HCT116 (cell line): ENCODE measurements around the gene RNF145. TPM values are rescaled to one million over a fixed set of nuclear protein-coding genes. Genes with fewer than 3 reads are reported as not detected.

Experiments
- ATAC-seq: fragments of 200-7000 bp; cut with Tn5 transposase; 2 replicates; pipeline ENCODE4 v1.9.1; 2020; ENCODE audit warnings: mild to moderate bottlenecking, moderate library complexity
- BruUV-seq: library from RNA; stranded (reverse); fragments of 400-500 nt; replicated peaks from 2 replicates; lab custom pipeline; 2021; lab: Mats Ljungman, UMichigan
- CTCF ChIA-PET: fragments of 300-600 bp; sonication (Branson Sonifier 250); formaldehyde crosslinking; loops from one replicate; lab custom pipeline; 2021; ENCODE audit warnings: antibody characterized with exemption; lab: Charles Lee
- POLR2A ChIA-PET: fragments of 300-600, 350-600 bp; sonication (Branson Sonifier 250); formaldehyde crosslinking; loops from one replicate; lab custom pipeline; 2021; ENCODE audit warnings: antibody characterized with exemption; lab: Charles Lee
- RAD21 ChIA-PET, 2 experiments: fragments of 300-600 bp; sonication (Branson Sonifier 250); formaldehyde crosslinking; loops; one replicate each; lab custom pipeline; 2023; ENCODE audit warnings: low total read pairs in 2 of 2; ENCODE audit not compliant: uncharacterized antibody in 2 of 2, unreplicated experiment in 2 of 2, low non-redundant PET in 1 of 2; lab: Charles Lee
- DNase-seq: peaks from one replicate; pipeline ENCODE4 v3.0.0-alpha.2; 2010; ENCODE audit warnings: low read depth, low spot score
- H2AFZ ChIP-seq: fragments of 200-600 bp; shearing (Covaris generic), sonication (generic); 2 replicates; pipeline ENCODE4 v1.6.1; 2017; ENCODE audit warnings: low read depth, mixed run types, mixed read lengths, antibody characterized with exemption, low read length; ENCODE audit not compliant: poor library complexity, severe bottlenecking
- H3K27ac ChIP-seq: 2 replicates; pipeline ENCODE4 v1.5.1; 2012; ENCODE audit warnings: low read depth, low read length
- H3K27me3 ChIP-seq: fragments of 200-600 bp; sonication (generic); 2 replicates; pipeline ENCODE4 v1.6.1; 2016; ENCODE audit warnings: mixed run types, low read length, mixed read lengths; ENCODE audit not compliant: insufficient read depth
- H3K36me3 ChIP-seq, 2 experiments: fragments of 200-500 bp in 1 of 2; fragments of 200-600 bp in 1 of 2; sonication (Bioruptor generic) in 1 of 2; sonication (generic) in 1 of 2; 2 replicates each; pipeline versions ENCODE4 v1.5.1 to v1.6.1; 2014 to 2016; ENCODE audit warnings: low read length in 2 of 2, inconsistent platforms in 1 of 2, mixed read lengths in 1 of 2, mixed run types in 1 of 2; ENCODE audit not compliant: insufficient read depth in 2 of 2, control insufficient read depth in 1 of 2
- H3K4me1 ChIP-seq, 2 experiments: fragments of 200-600 bp in 1 of 2; sonication (generic) in 1 of 2; 2 replicates each; pipeline versions ENCODE4 v1.5.1 to v1.6.1; 2012 to 2017; ENCODE audit warnings: low read length in 2 of 2, inconsistent platforms in 1 of 2, mild to moderate bottlenecking in 1 of 2, mixed read lengths in 1 of 2, mixed run types in 1 of 2, moderate library complexity in 1 of 2; ENCODE audit not compliant: insufficient read depth in 2 of 2, control insufficient read depth in 1 of 2
- H3K4me2 ChIP-seq: fragments of 200-600 bp; sonication (generic); 2 replicates; pipeline ENCODE4 v1.6.1; 2017; ENCODE audit warnings: mixed run types, low read length, mixed read lengths
- H3K4me3 ChIP-seq, 2 experiments: fragments of 200-600 bp in 1 of 2; sonication (generic) in 1 of 2; replicated peaks in 1 of 2; 2 replicates each; pipeline ENCODE4 v1.5.1; 2011 to 2016; ENCODE audit warnings: low read length in 2 of 2, control low read depth in 1 of 2, low read depth in 1 of 2, mild to moderate bottlenecking in 1 of 2, mixed read lengths in 1 of 2, mixed run types in 1 of 2
- H3K79me2 ChIP-seq: fragments of 200-600 bp; sonication (generic); 2 replicates; pipeline ENCODE4 v1.6.1; 2017; ENCODE audit warnings: mild to moderate bottlenecking, mixed run types, low read length, moderate library complexity, mixed read lengths; ENCODE audit not compliant: insufficient read depth
- H3K9ac ChIP-seq: fragments of 200-600 bp; sonication (generic); 2 replicates; pipeline ENCODE4 v1.6.1; 2016; ENCODE audit warnings: low read length, mixed read lengths
- H3K9me2 ChIP-seq: fragments of 200-600 bp; sonication (generic), shearing (Covaris generic); 2 replicates; pipeline ENCODE4 v1.6.1; 2017; ENCODE audit warnings: mixed run types, mild to moderate bottlenecking, moderate library complexity; ENCODE audit not compliant: insufficient read depth
- H3K9me3 ChIP-seq, 2 experiments: fragments of 200-500 bp in 1 of 2; fragments of 200-600 bp in 1 of 2; sonication (Bioruptor generic) in 1 of 2; sonication (generic) in 1 of 2; 2 replicates each; pipeline ENCODE4 v1.6.1; 2014 to 2017; ENCODE audit warnings: low read length in 2 of 2, mixed read lengths in 2 of 2, inconsistent platforms in 1 of 2, low read depth in 1 of 2, mild to moderate bottlenecking in 1 of 2, mixed run types in 1 of 2, moderate library complexity in 1 of 2; ENCODE audit not compliant: control insufficient read depth in 1 of 2, insufficient read depth in 1 of 2
- H4K20me1 ChIP-seq: fragments of 200-600 bp; sonication (generic), shearing (Covaris generic); 2 replicates; pipeline ENCODE4 v1.6.1; 2017; ENCODE audit warnings: mixed run types, mild to moderate bottlenecking, moderate library complexity; ENCODE audit not compliant: insufficient read depth
- FOSL1 ChIP-seq: IDR thresholded peaks from 2 replicates; pipeline ENCODE4 v1.6.1; 2012; ENCODE audit warnings: low read depth
- SIN3A ChIP-seq: IDR thresholded peaks from 2 replicates; pipeline ENCODE4 v1.6.1; 2012; ENCODE audit warnings: low read depth
- SRF ChIP-seq: IDR thresholded peaks from 2 replicates; pipeline ENCODE4 v1.6.1; 2012; ENCODE audit warnings: low read depth
- TCF7L2 ChIP-seq: IDR thresholded peaks from 2 replicates; pipeline ENCODE4 v1.7.0; 2011; ENCODE audit warnings: borderline replicate concordance, inconsistent platforms; ENCODE audit not compliant: insufficient read depth, insufficient read length; ENCODE audit errors: extremely low read depth
- ZNF274 ChIP-seq: fragments of 200-500 bp; sonication (Bioruptor generic); IDR thresholded peaks from 2 replicates; pipeline ENCODE4 v1.6.1; 2014; ENCODE audit warnings: mild to moderate bottlenecking, low read depth, low read length, inconsistent platforms
- intact Hi-C: fragments of 100-400 bp; cut with micrococcal nuclease; formaldehyde crosslinking; loops from 2 replicates; pipeline ENCODE4 v1.10.0; 2022
- total RNA-seq: library from RNA; stranded (reverse); gene quantifications from one replicate; pipeline ENCODE4 v1.2.1, GENCODE V29; 2021; ENCODE audit not compliant: unreplicated experiment
- TF ChIP-seq, protein P1 (sequence below): IDR thresholded peaks from 2 replicates; pipeline ENCODE4 v1.6.1; 2011; ENCODE audit warnings: mild to moderate bottlenecking, low read length, moderate library complexity; ENCODE audit not compliant: insufficient replicate concordance; ENCODE audit errors: extremely low read depth

RNF145 gene
- total RNA-seq, 1 experiment from 2014 or later: 60.6 TPM

DNA sequence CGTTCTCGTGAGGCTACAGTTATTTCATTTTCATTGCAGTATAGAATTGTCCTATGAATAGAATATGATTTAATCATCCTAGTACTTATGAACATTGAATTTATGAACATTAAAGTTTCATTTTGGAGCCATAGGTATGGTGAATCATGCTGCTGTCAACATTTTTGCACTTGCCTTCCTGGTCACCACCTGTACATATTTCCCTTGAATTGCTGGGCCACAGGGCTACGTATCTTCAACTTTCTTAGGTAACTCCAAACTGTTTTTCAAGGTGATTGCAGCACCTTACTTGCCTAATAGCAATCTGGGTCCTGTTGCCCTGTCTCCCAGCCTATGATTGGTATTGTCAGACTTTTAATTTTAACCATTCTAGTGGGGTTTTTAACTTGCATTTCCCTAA is 6.5 kb upstream of the RNF145 start:
- ChIA-PET CTCF (interaction anchor here (1.3 kb wide), 1 partner anchor 10 kb away, joined by 3 read pairs; no protein-coding TSS in a partner anchor), POLR2A (no interaction called here), RAD21 (no interaction called here)
- no peak for ATAC-seq
- TF ChIP-seq SIN3A: no peak
- no peak for TF ChIP-seq ZNF274
- no peak for TF ChIP-seq FOSL1
- TF ChIP-seq, protein P1, sequence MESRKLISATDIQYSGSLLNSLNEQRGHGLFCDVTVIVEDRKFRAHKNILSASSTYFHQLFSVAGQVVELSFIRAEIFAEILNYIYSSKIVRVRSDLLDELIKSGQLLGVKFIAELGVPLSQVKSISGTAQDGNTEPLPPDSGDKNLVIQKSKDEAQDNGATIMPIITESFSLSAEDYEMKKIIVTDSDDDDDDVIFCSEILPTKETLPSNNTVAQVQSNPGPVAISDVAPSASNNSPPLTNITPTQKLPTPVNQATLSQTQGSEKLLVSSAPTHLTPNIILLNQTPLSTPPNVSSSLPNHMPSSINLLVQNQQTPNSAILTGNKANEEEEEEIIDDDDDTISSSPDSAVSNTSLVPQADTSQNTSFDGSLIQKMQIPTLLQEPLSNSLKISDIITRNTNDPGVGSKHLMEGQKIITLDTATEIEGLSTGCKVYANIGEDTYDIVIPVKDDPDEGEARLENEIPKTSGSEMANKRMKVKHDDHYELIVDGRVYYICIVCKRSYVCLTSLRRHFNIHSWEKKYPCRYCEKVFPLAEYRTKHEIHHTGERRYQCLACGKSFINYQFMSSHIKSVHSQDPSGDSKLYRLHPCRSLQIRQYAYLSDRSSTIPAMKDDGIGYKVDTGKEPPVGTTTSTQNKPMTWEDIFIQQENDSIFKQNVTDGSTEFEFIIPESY: no peak
- no peak for TF ChIP-seq TCF7L2
- TF ChIP-seq SRF: no peak
- Histone ChIP-seq H3K9me2 (no peaks in the 10 kb centered on the region), H3K27ac (no peak overlapping the region), H3K36me3 (no peaks in the 10 kb centered on the region), H3K4me2 (no peak overlapping the region), H3K4me3 (no peak overlapping the region), H3K9me3 (no peaks in the 10 kb centered on the region), H3K9ac (no peak overlapping the region), H2AFZ (no peak overlapping the region), H4K20me1 (no peaks in the 10 kb centered on the region), H3K27me3 (no peaks in the 10 kb centered on the region), H3K79me2 (no peaks in the 10 kb centered on the region), H3K4me1 (peaks cover 3 to 15% of the 10 kb centered on the region in 2 experiments; a peak in 3 of 4 replicates)
- intact Hi-C loops: no loop called here
- no peak for DNase-seq
- no TSS peak for BruUV-seq
